ENCODE measurements around the gene TMEM253.

GRCh38 chr14:21071225-21072030, 29.4 kb upstream of the TMEM253 start:
- TF ChIP-seq CTCF (IDR thresholded peaks at IDR 0.05): no peak
- no peak for TF ChIP-seq POLR2A (IDR thresholded peaks at IDR 0.05)

All from lower leg skin (tissue), 3 donors.